Glomerular visceral epithelial cell (primary cell): Measurements from ENCODE around the gene LBHD1.
"Not testable (repeated sequence)": the region's sequence is repeated elsewhere in the genome, so short reads cannot be mapped to it uniquely, and the experiment has no call there.

ENCODE experiments used
- DNase-seq: peaks from one replicate; pipeline ENCODE4 v3.0.0-alpha.2; 2016; ENCODE audit errors: extremely low spot score

LBHD1 gene

DNA sequence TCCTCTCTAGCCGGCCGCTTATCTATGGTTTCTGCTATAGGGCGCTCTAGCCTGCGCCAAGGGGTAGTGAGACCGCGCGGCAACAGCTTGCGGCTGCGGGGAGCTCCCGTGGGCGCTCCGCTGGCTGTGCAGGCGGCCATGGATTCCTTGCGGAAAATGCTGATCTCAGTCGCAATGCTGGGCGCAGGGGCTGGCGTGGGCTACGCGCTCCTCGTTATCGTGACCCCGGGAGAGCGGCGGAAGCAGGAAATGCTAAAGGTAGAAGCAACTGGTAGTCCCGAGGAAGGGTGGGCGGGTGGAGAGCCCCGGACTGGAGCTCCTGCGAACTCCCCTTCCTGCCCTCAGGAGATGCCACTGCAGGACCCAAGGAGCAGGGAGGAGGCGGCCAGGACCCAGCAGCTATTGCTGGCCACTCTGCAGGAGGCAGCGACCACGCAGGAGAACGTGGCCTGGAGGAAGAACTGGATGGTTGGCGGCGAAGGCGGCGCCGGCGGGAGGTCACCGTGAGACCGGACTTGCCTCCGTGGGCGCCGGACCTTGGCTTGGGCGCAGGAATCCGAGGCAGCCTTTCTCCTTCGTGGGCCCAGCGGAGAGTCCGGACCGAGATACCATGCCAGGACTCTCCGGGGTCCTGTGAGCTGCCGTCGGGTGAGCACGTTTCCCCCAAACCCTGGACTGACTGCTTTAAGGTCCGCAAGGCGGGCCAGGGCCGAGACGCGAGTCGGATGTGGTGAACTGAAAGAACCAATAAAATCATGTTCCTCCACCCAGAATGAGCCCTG lies at the start of gene LBHD1, which contains the start of gene UQCC3:
Gene LBHD1, minus strand, starts transcription at position 660 of the 782 bp plus-strand sequence. CDS start 2,236 bp downstream, outside the sequence.
Gene UQCC3, plus strand, starts transcription at position 66 of the 782 bp plus-strand sequence. Its CDS starts 73 bp downstream, at position 139.
- peak; percentile 82 for DNase-seq

GRCh38 chr11:62719302-62719978 lies 47.4 kb upstream of the LBHD1 start:
- DNase-seq: no peak

DNA sequence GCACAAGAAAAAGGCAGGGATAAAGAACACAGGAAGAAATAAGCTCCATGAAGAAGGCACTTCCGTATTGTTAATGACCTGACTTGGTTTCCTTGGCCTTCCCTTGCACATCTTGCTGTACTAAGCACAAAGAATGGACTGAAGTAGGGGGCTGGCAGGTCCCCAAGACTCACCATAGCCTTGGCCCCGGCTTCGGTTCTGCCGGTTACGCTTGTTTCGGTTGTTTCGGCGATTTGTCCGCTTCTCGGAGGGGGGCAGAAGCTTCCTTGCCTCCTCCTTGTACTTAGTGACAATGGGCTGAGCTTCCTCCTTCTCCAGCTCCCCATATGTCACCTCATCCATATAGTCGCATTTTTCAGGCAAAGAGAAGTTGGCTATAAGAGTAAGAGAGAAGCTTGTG lies 44.7 kb upstream of the LBHD1 start:
- no peak for DNase-seq

GRCh38 chr11:62716206-62716605 lies 44.1 kb upstream of the LBHD1 start:
- DNase-seq: no peak

GRCh38 chr11:62715150-62716130 lies 43.4 kb upstream of the LBHD1 start:
- no peak for DNase-seq

DNA sequence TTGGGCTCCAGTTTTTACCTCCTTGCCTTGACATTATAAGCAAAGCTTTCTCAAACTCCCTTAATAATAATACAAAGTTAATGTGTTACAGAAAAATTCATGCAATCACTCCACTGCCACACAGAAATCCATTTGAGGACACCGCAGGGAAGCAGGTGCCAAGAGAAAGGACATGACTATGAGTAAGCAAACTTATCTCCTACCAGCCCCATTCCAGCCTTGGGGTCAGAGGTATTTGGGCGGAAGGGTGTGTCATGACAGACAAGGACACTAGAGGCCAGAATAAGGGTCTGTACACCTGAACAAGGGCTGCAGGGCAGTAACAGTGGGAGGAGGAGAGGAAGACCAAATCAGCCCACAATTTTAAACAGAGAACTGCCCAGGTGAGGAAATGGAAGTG lies 41.3 kb upstream of the LBHD1 start:
- peak; percentile 53 for DNase-seq

GRCh38 chr11:62712861-62713260 lies 40.8 kb upstream of the LBHD1 start:
- no peak for DNase-seq

- no peak for DNase-seq
Observed at GRCh38 chr11:62712276-62712812, 40.3 kb upstream of the LBHD1 start.

- DNase-seq: no peak
Observed at GRCh38 chr11:62710001-62710345, 37.9 kb upstream of the LBHD1 start.

DNA sequence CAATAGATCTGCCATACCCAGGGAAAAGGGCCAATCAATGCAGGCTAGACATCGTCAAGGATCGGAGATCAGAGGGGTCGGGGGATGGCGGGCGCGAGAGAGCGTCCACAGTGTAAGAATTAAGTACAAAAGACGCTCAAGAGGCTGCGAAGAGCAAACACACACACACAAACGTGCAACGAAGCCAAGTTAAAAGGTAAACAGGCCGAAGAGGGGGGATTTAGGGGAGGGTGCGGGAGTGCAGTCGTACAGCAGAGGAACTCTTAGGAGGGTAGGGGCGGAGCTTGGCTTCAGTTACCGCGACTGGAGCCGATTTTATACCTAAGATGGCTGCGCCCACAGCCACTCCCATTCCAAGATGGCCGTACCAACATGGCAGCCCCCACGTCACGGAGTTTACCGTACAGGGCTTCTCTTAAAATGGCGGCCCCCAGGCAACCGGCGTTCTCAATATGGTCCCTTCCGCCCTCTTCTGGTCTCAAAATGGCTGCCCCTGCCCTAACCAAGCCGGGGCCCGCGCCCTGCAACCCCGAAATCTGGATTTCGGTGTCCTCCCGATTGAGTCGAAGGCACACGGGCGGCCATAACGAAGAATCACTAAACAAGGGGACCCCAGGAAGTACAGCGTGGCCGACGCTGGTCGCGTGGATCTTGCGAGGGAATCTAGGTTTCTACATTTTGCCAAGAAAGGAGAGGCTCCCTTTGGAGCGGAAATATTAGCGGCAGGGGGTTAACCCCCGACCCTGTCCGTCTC lies 37.4 kb upstream of the LBHD1 start:
- peak; percentile 69 for DNase-seq

DNA sequence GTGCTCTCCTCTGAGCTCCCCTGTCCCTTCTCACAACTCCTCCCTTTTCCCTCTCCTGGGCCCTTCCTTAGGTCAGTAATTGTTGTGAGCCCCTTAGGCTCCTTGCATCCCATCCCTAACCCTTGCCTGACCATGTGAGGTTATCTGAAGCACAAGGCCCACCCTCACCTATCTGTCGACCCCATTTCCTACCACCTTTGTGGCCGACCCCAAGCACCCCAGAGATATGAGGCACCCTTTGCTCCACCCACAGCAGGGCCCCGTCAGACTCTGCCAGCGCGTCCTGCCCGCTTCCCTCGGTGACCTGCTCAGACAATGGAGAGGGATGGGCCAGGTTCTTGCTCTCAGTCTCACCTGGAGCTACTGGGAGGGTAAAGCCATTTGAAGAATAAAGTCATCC lies 36.7 kb upstream of the LBHD1 start:
- DNase-seq: no peak

DNA sequence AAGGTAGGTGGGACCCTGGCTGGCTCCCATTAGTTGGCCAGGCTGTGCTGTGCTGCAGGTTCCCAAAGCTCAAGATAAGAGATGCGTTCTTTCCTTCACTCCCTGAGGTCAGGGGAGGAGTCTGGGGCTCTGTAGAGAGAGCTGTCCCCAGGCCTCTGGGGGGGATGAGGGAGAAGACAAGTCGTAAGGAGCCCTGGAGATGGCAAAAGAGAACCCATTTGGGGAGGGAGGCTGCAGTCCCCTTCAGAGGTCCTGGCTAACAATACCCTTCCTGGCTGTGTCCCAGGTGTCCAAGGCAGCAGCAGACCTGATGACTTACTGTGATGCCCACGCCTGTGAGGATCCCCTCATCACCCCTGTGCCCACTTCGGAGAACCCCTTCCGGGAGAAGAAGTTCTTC lies 36.3 kb upstream of the LBHD1 start:
- DNase-seq: no peak

DNA sequence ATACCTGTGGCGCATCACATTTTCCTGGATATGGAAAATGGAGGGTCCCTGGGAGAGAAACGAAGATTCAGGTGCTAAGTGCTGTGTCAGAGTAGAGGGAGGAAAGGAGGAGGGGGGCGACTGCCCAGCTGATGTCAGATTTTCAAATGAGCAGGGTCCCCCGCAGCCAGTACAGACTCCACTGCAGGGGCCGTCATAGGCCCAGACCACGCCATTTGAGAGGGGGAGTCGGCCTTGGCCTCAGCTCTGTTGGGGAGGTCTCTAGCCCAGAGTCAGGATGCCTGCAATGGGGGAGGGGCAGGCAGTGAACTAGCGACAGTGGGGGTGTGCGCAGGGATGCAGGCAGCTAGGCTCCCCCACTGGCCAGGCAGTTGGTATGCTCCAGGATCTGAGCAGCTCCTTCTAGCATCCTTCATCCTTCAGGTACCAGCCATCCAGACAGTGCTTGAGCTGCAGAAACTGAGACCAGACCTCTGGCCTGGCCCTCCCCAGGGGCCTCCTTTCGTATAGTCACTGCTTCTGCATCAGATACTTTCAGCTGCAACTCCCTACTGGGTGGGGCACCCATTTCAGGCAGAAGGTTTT lies 35.3 kb upstream of the LBHD1 start, which contains the start of the genes BSCL2 and GNG3:
Gene BSCL2, minus strand, starts transcription at position 148 of the 585 bp plus-strand sequence. CDS start 229 bp downstream, outside the sequence.
Gene GNG3, plus strand, starts transcription at position 400 of the 585 bp plus-strand sequence. CDS start 620 bp downstream, outside the sequence.
- DNase-seq: no peak

GRCh38 chr11:62706850-62707247 lies 34.8 kb upstream of the LBHD1 start:
- DNase-seq: no peak

- peak; percentile 95 for DNase-seq
Observed at GRCh38 chr11:62705880-62706849, 34.1 kb upstream of the LBHD1 start.

DNA sequence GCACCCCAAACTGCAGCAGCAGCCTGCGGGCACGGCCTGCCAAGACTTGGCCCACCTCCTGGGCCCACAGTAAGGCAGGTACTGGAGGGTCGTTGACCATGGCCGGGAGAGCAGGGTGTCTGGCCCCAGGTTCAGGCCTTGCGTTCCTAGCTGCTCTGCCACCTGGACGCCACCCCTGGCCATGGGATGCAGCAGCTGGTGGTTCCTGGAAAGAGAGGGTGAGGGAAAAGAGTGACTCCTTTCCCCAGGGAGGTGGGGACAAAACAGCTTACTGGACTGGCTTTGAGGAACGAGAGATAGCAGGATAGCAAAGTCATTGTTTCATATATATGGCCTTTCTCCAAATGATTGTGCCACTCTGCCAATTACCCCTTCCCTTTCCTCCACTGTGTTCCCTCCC lies 33.3 kb upstream of the LBHD1 start:
- DNase-seq: no peak

GRCh38 chr11:62703921-62704320 lies 31.9 kb upstream of the LBHD1 start:
- not testable (repeated sequence) for DNase-seq

- no peak for DNase-seq
Observed at GRCh38 chr11:62702246-62702645, 30.2 kb upstream of the LBHD1 start.
